IMR-90 (cell line): ENCODE measurements around the gene CFH. TPM values are rescaled to one million over a fixed set of nuclear protein-coding genes. Genes with fewer than 3 reads are reported as not detected.

Experiments
- ATAC-seq: fragments of 200-7000 bp; cut with Tn5 transposase; 2 replicates; pipeline ENCODE4 v1.9.1; 2020; ENCODE audit warnings: low read depth, mild to moderate bottlenecking, moderate library complexity
- BruUV-seq: library from RNA; stranded (reverse); fragments of 400-500 nt; replicated peaks from 2 replicates; lab custom pipeline; 2021; lab: Mats Ljungman, UMichigan
- CTCF ChIA-PET: fragments of 300-600 bp; formaldehyde crosslinking; extraction: SDS; loops from one replicate; lab custom pipeline; 2021; ENCODE audit warnings: antibody characterized with exemption; lab: Yijun Ruan, JAX
- POLR2A ChIA-PET: fragments of 300-600 bp; sonication (Branson Sonifier 250); formaldehyde crosslinking; loops from one replicate; lab custom pipeline; 2022; ENCODE audit warnings: antibody characterized with exemption; ENCODE audit not compliant: unreplicated experiment; lab: Charles Lee
- DNase-seq: peaks from one replicate; pipeline ENCODE4 v3.0.0; 2013
- H2AFZ ChIP-seq: replicated peaks from 2 replicates; pipeline ENCODE3; 2013; ENCODE audit warnings: low read length, mild to moderate bottlenecking; ENCODE audit not compliant: poor library complexity
- H2AK5ac ChIP-seq: 2 replicates; pipeline ENCODE4 v1.6.1; 2013; ENCODE audit warnings: low read depth, low read length, inconsistent platforms
- H2AK9ac ChIP-seq: replicated peaks from 2 replicates; pipeline ENCODE3; 2013; ENCODE audit warnings: mild to moderate bottlenecking, low read depth, low read length, moderate library complexity; ENCODE audit not compliant: poor library complexity
- H2BK120ac ChIP-seq: 2 replicates; pipeline ENCODE4 v1.6.1; 2013; ENCODE audit warnings: low read depth, low read length, inconsistent platforms
- H2BK15ac ChIP-seq: 3 replicates; pipeline ENCODE4 v1.6.1; 2013; ENCODE audit warnings: low read depth, low read length, inconsistent platforms
- H2BK20ac ChIP-seq: 2 replicates; pipeline ENCODE4 v1.6.1; 2013; ENCODE audit warnings: low read depth, mild to moderate bottlenecking, inconsistent platforms, low read length, moderate library complexity
- H2BK5ac ChIP-seq: 2 replicates; pipeline ENCODE4 v1.6.1; 2013; ENCODE audit warnings: mild to moderate bottlenecking, low read depth, low read length, inconsistent platforms; ENCODE audit not compliant: poor library complexity, severe bottlenecking
- H3K14ac ChIP-seq: replicated peaks from 2 replicates; pipeline ENCODE4 v1.6.1; 2013; ENCODE audit warnings: low read depth, low read length, inconsistent platforms
- H3K18ac ChIP-seq: 2 replicates; pipeline ENCODE4 v1.6.1; 2013; ENCODE audit warnings: low read depth, low read length, control low read depth
- H3K23ac ChIP-seq: 2 replicates; pipeline ENCODE4 v1.6.1; 2013; ENCODE audit warnings: low read depth, low read length, inconsistent platforms
- H3K27ac ChIP-seq: 2 replicates; pipeline ENCODE4 v1.5.1; 2013; ENCODE audit warnings: mild to moderate bottlenecking, control low read depth, low read length; ENCODE audit not compliant: insufficient read depth
- H3K27me3 ChIP-seq: 2 replicates; pipeline ENCODE4 v1.6.1; 2013; ENCODE audit warnings: low read length; ENCODE audit not compliant: control insufficient read depth, insufficient read depth
- H3K36me3 ChIP-seq: 2 replicates; pipeline ENCODE4 v1.6.1; 2013; ENCODE audit warnings: low read length, mixed read lengths; ENCODE audit not compliant: control insufficient read depth, insufficient read depth
- H3K4ac ChIP-seq: 2 replicates; pipeline ENCODE4 v1.6.1; 2013; ENCODE audit warnings: low read depth, low read length, inconsistent platforms
- H3K4me1 ChIP-seq: 2 replicates; pipeline ENCODE4 v1.6.1; 2013; ENCODE audit warnings: low read length, mixed read lengths; ENCODE audit not compliant: control insufficient read depth, insufficient read depth
- H3K4me2 ChIP-seq: 2 replicates; pipeline ENCODE4 v1.6.1; 2013; ENCODE audit warnings: low read depth, mild to moderate bottlenecking, control low read depth, low read length, moderate library complexity
- H3K4me3 ChIP-seq: 2 replicates; pipeline ENCODE4 v1.5.1; 2013; ENCODE audit warnings: low read depth, mild to moderate bottlenecking, control low read depth, low read length, moderate library complexity; ENCODE audit not compliant: insufficient read depth
- H3K56ac ChIP-seq: 2 replicates; pipeline ENCODE4 v1.6.1; 2013; ENCODE audit warnings: low read length, inconsistent platforms; ENCODE audit not compliant: insufficient read depth; ENCODE audit errors: extremely low read depth
- H3K79me1 ChIP-seq, 2 experiments: 2 replicates each; pipeline ENCODE4 v1.6.1; 2013; ENCODE audit warnings: low read length in 2 of 2, inconsistent platforms in 1 of 2, low read depth in 1 of 2
- H3K9ac ChIP-seq: 2 replicates; pipeline ENCODE4 v1.6.1; 2013; ENCODE audit warnings: low read depth, low read length, control low read depth
- H3K9me1 ChIP-seq: 2 replicates; pipeline ENCODE4 v1.6.1; 2013; ENCODE audit warnings: low read length, inconsistent platforms; ENCODE audit not compliant: insufficient read depth
- H3K9me3 ChIP-seq: 2 replicates; pipeline ENCODE4 v1.6.1; 2013; ENCODE audit warnings: low read length; ENCODE audit not compliant: control insufficient read depth, insufficient read depth
- H4K20me1 ChIP-seq: 2 replicates; pipeline ENCODE4 v1.6.1; 2013; ENCODE audit warnings: low read length, inconsistent platforms; ENCODE audit not compliant: insufficient read depth
- H4K5ac ChIP-seq: 2 replicates; pipeline ENCODE4 v1.6.1; 2013; ENCODE audit warnings: mild to moderate bottlenecking, low read depth, low read length, control low read depth
- H4K8ac ChIP-seq, 2 experiments: 2 replicates each; pipeline ENCODE4 v1.6.1; 2013; ENCODE audit warnings: low read depth in 2 of 2, low read length in 2 of 2, control low read depth in 1 of 2, inconsistent platforms in 1 of 2
- H4K91ac ChIP-seq: 2 replicates; pipeline ENCODE4 v1.6.1; 2013; ENCODE audit warnings: low read depth, low read length, inconsistent platforms; ENCODE audit not compliant: insufficient read depth
- BHLHE40 ChIP-seq: fragments of 150-350 bp; IDR thresholded peaks from 2 replicates; pipeline ENCODE4 v1.6.1; 2016; ENCODE audit warnings: mild to moderate bottlenecking, low read depth, low read length
- CEBPB ChIP-seq: IDR thresholded peaks from 2 replicates; pipeline ENCODE4 v1.6.1; 2012; ENCODE audit warnings: low read depth, low read length, improper control_type of control experiment
- CHD1 ChIP-seq: IDR thresholded peaks from 2 replicates; pipeline ENCODE4 v1.6.1; 2012; ENCODE audit warnings: low read depth, low read length, improper control_type of control experiment
- FOS ChIP-seq: fragments of 150-350 bp; IDR thresholded peaks from 2 replicates; pipeline ENCODE4 v1.6.1; 2016; ENCODE audit warnings: low read depth, low read length
- MAZ ChIP-seq: IDR thresholded peaks from 2 replicates; pipeline ENCODE4 v1.6.1; 2012; ENCODE audit warnings: low read depth, mild to moderate bottlenecking, low read length, improper control_type of control experiment, moderate library complexity, borderline replicate concordance
- MXI1 ChIP-seq: IDR thresholded peaks from 2 replicates; pipeline ENCODE4 v1.6.1; 2012; ENCODE audit warnings: low read depth, mild to moderate bottlenecking, low read length, moderate library complexity, borderline replicate concordance
- NFE2L2 ChIP-seq: fragments of 150-350 bp; IDR thresholded peaks from 2 replicates; pipeline ENCODE4 v1.6.1; 2016; ENCODE audit warnings: low read depth, mild to moderate bottlenecking, low read length
- RAD21 ChIP-seq: IDR thresholded peaks from 2 replicates; pipeline ENCODE4 v1.6.1; 2012; ENCODE audit warnings: low read length, improper control_type of control experiment
- RCOR1 ChIP-seq: IDR thresholded peaks from 2 replicates; pipeline ENCODE4 v1.6.1; 2012; ENCODE audit warnings: mild to moderate bottlenecking, low read length, improper control_type of control experiment; ENCODE audit not compliant: insufficient replicate concordance
- SMC3 ChIP-seq: fragments of 150-350 bp; IDR thresholded peaks from 2 replicates; pipeline ENCODE4 v1.6.1; 2016; ENCODE audit warnings: low read depth, mild to moderate bottlenecking, antibody characterized with exemption, low read length, moderate library complexity
- WGBS, 2 experiments: methylation state at CpG; one replicate each; pipeline versions ENCODE4 v1.1.5 to v1.1.7; 2013; ENCODE audit warnings: missing lambda C conversion rate in 2 of 2; ENCODE audit not compliant: insufficient read length in 1 of 2; ENCODE audit errors: extremely low coverage in 2 of 2; 5-methylcytosine and 5-hydroxymethylcytosine counted together
- dilution Hi-C: fragments of 300-500 bp; cut with HindIII; formaldehyde crosslinking; loops from one replicate; pipeline ENCODE4 v1.14.3; 2018; ENCODE audit warnings: low sequenced_read_pairs; ENCODE audit not compliant: unreplicated experiment
- in situ Hi-C: fragments of 300-500 bp; cut with MboI; formaldehyde crosslinking; loops from 3 replicates; pipeline ENCODE4 v1.14.3; 2019; ENCODE audit warnings: low sequenced_read_pairs, inconsistent platforms, mixed read lengths
- intact Hi-C: fragments of 100-400 bp; cut with micrococcal nuclease; formaldehyde crosslinking; loops from 2 replicates; pipeline ENCODE4 v1.10.0; 2022
- polyA plus RNA-seq, 3 experiments: library from polyadenylated mRNA; depleted of rRNA; stranded (reverse); fragments of >200 nt; gene quantifications; 2 replicates each; pipeline ENCODE4 v1.2.3, GENCODE V29; 2012; ENCODE audit warnings: low replicate concordance in 1 of 3
- total RNA-seq: library from RNA; depleted of rRNA; stranded (reverse); fragments of >200 nt; gene quantifications from 2 replicates; pipeline ENCODE4 v1.2.3, GENCODE V29; 2012
- TF ChIP-seq, protein P1 (sequence below): conservative IDR thresholded peaks from 2 replicates; pipeline ENCODE4 v1.5.1; 2012; ENCODE audit warnings: mild to moderate bottlenecking, low read depth, low read length, improper control_type of control experiment
- TF ChIP-seq, protein P2 (sequence below): fragments of 150-350 bp; IDR thresholded peaks from 2 replicates; pipeline ENCODE4 v1.6.1; 2016; ENCODE audit warnings: low read depth, mild to moderate bottlenecking, low read length, moderate library complexity, borderline replicate concordance
- TF ChIP-seq, protein P3 (sequence below): fragments of 150-350 bp; IDR thresholded peaks from 2 replicates; pipeline ENCODE4 v1.6.1; 2017; ENCODE audit warnings: mild to moderate bottlenecking, antibody characterized with exemption, low read length, low read depth

The CFH gene
- total and polyA plus RNA-seq, 2 of the 4 experiments (the other 2 are of a cell fraction), result 6.3 to 12.1 TPM

DNA sequence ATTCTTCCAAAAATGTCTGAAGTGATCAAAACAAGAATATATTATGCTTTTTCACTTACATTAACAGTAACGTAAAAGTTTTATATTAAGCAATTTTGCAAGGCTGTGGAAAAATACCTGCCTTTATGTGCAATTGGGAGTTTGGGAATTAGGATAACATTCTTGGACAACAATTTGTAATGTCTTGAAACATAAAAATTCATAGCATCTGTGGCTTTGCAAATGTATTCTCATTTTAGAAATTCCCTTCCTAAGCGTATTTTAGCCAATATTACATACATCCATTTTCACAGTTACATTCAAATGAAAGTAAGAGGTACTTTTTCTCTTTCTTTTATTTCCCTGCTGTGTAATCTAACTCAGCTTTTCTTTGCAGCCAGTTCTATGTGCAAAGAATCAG, 13.4 kb upstream of the CFH start:
- H2AK9ac ChIP-seq, result no peak overlapping the region
- H2BK15ac ChIP-seq, result no peak overlapping the region
- no peak overlapping the region for H4K91ac ChIP-seq
- dilution Hi-C loops, result no loop called here
- H3K36me3 ChIP-seq, result no peaks in the 10 kb centered on the region
- H3K4me1 ChIP-seq, result no peaks in the 10 kb centered on the region
- POLR2A ChIA-PET, result no interaction called here
- H3K56ac ChIP-seq, result no peak overlapping the region
- intact Hi-C loops, result no loop called here
- no peaks in the 10 kb centered on the region for H4K20me1 ChIP-seq
- no peak overlapping the region for H4K5ac ChIP-seq
- no peaks in the 10 kb centered on the region for H3K27me3 ChIP-seq
- TF ChIP-seq FOS (no peak), CEBPB (no peak), MXI1 (no peak), NFE2L2 (no peak), RAD21 (no peak), BHLHE40 (no peak), MAZ (no peak), SMC3 (no peak), RCOR1 (no peak), CHD1 (no peak)
- TF ChIP-seq, protein P1, sequence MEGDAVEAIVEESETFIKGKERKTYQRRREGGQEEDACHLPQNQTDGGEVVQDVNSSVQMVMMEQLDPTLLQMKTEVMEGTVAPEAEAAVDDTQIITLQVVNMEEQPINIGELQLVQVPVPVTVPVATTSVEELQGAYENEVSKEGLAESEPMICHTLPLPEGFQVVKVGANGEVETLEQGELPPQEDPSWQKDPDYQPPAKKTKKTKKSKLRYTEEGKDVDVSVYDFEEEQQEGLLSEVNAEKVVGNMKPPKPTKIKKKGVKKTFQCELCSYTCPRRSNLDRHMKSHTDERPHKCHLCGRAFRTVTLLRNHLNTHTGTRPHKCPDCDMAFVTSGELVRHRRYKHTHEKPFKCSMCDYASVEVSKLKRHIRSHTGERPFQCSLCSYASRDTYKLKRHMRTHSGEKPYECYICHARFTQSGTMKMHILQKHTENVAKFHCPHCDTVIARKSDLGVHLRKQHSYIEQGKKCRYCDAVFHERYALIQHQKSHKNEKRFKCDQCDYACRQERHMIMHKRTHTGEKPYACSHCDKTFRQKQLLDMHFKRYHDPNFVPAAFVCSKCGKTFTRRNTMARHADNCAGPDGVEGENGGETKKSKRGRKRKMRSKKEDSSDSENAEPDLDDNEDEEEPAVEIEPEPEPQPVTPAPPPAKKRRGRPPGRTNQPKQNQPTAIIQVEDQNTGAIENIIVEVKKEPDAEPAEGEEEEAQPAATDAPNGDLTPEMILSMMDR, result no peak
- TF ChIP-seq, protein P2, sequence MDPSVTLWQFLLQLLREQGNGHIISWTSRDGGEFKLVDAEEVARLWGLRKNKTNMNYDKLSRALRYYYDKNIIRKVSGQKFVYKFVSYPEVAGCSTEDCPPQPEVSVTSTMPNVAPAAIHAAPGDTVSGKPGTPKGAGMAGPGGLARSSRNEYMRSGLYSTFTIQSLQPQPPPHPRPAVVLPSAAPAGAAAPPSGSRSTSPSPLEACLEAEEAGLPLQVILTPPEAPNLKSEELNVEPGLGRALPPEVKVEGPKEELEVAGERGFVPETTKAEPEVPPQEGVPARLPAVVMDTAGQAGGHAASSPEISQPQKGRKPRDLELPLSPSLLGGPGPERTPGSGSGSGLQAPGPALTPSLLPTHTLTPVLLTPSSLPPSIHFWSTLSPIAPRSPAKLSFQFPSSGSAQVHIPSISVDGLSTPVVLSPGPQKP, result no peak
- TF ChIP-seq, protein P3, sequence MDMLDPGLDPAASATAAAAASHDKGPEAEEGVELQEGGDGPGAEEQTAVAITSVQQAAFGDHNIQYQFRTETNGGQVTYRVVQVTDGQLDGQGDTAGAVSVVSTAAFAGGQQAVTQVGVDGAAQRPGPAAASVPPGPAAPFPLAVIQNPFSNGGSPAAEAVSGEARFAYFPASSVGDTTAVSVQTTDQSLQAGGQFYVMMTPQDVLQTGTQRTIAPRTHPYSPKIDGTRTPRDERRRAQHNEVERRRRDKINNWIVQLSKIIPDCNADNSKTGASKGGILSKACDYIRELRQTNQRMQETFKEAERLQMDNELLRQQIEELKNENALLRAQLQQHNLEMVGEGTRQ, result no peak
- H2AFZ ChIP-seq, result no peak overlapping the region
- H3K14ac ChIP-seq, result no peak overlapping the region
- H2AK5ac ChIP-seq, result no peak overlapping the region
- no peak overlapping the region for H3K27ac ChIP-seq
- BruUV-seq, result no TSS peak
- in situ Hi-C loops, result no loop called here
- no peak overlapping the region for H2BK20ac ChIP-seq
- no peak overlapping the region for H4K8ac ChIP-seq
- no peak overlapping the region for H3K18ac ChIP-seq
- ATAC-seq (no peak), DNase-seq (no peak)
- H3K9me3 ChIP-seq, result no peaks in the 10 kb centered on the region
- no peak overlapping the region for H3K4ac ChIP-seq
- no peak overlapping the region for H2BK120ac ChIP-seq
- H2BK5ac ChIP-seq, result no peak overlapping the region
- no peak overlapping the region for H3K23ac ChIP-seq
- no peak overlapping the region for H3K9ac ChIP-seq
- no peaks in the 10 kb centered on the region for H3K79me1 ChIP-seq
- CTCF ChIA-PET, result no interaction called here
- H3K9me1 ChIP-seq, result no peaks in the 10 kb centered on the region
- no CpG with 5 or more reads among the region's 2 CpGs for WGBS, 2 experiments
- H3K4me2 ChIP-seq, result no peak overlapping the region
- H3K4me3 ChIP-seq, result no peak overlapping the region
